GM12892 (cell line): ENCODE results near the gene FYB1.

ENCODE experiments used
- POLR2A ChIP-seq: IDR thresholded peaks from 2 replicates; pipeline ENCODE4 v1.6.1; 2011; ENCODE audit warnings: low read depth, low read length, control low read depth
- POLR2AphosphoS5 ChIP-seq: IDR thresholded peaks from 2 replicates; pipeline ENCODE4 v1.6.1; 2011; ENCODE audit warnings: low read depth, low read length, control low read depth
- TAF1 ChIP-seq: IDR thresholded peaks from 2 replicates; pipeline ENCODE4 v1.6.1; 2011; ENCODE audit warnings: low read depth, mild to moderate bottlenecking, control low read depth, low read length, borderline replicate concordance

DNA sequence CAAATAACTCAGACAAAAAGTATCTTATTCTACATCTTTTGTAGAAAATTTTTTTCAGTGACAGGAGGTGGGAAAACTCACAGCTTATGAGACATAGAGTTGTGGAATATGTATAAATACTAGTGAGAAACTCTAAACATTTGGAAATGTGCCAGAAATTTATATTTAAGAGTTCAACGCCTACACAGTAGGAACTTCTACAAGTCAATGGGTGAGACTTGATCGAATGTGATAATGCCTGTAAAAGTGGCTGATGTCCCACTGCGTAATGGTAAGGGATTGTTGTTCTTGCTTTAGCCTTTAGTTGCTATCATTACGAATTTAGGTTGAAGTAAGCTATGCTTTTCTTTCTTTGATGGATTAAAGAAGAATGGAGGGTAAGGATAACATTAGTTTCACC, 105.2 kb downstream of the FYB1 start:
- TF ChIP-seq POLR2A = no peak
- TF ChIP-seq TAF1 = no peak
- TF ChIP-seq POLR2AphosphoS5 = no peak
